ENCODE results near the gene PCDHGA9.
A peak's percentile ranks its signal among the peaks of the same experiment; 100 is the strongest.

Gene PCDHGA9

DNA sequence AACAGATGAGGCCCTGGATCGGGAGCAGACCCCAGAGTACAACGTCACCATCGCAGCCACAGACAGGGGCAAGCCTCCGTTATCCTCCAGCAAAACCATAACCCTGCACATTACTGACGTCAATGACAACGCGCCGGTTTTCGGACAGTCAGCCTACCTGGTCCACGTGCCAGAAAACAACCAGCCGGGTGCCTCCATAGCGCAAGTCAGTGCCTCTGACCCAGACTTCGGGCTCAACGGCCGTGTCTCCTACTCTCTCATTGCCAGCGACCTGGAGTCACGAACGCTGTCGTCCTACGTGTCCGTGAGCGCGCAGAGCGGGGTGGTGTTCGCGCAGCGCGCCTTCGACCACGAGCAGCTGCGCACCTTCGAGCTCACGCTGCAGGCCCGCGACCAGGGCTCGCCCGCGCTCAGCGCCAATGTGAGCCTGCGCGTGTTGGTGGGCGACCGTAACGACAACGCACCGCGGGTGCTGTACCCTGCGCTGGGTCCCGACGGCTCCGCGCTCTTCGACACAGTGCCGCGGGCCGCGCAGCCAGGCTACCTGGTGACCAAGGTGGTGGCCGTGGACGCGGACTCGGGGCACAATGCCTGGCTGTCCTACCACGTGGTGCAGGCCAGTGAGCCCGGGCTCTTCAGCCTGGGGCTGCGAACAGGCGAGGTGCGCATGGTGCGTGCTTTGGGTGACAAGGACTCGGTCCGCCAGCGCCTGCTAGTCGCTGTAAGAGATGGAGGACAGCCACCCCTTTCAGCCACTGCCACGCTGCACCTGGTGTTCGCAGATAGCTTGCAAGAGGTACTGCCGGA is 16.7 kb downstream of the PCDHGA9 start:
- Histone ChIP-seq H4K20me1 (ENCODE audit: control insufficient read depth, insufficient read depth, low read depth, low read length) (no peaks in the 10 kb centered on the region), H3K27me3 (ENCODE audit: control insufficient read depth, low read length) (no peaks in the 10 kb centered on the region), H3F3A (ENCODE audit: control insufficient read depth, insufficient read depth) (no peaks in the 10 kb centered on the region), H3K79me2 (ENCODE audit: control insufficient read depth, low read length) (no peaks in the 10 kb centered on the region), H3K9me2 (replicated peaks; ENCODE audit: control insufficient read depth, low read length) (no peaks in the 10 kb centered on the region), H3K4me1 (ENCODE audit: control insufficient read depth, low read length) (0 out of 2 replicates have a peak, but pooled peaks cover 3% of the 10 kb centered on the region), H3K4me2 (ENCODE audit: low read length) (no peak overlapping the region), H3K9me3 (ENCODE audit: control insufficient read depth, insufficient read depth, low read length) (peaks cover 45% of the 10 kb centered on the region; the same call in 1 of the 2 replicates), H3K27ac (ENCODE audit: low read depth, low read length) (no peak overlapping the region), H3K4me3 (ENCODE audit: low read length) (no peak overlapping the region), H3K36me3 (ENCODE audit: control insufficient read depth, low read length) (peaks cover 5% of the 10 kb centered on the region; the same call in 1 of the 2 replicates)
- TF ChIP-seq, protein P1, sequence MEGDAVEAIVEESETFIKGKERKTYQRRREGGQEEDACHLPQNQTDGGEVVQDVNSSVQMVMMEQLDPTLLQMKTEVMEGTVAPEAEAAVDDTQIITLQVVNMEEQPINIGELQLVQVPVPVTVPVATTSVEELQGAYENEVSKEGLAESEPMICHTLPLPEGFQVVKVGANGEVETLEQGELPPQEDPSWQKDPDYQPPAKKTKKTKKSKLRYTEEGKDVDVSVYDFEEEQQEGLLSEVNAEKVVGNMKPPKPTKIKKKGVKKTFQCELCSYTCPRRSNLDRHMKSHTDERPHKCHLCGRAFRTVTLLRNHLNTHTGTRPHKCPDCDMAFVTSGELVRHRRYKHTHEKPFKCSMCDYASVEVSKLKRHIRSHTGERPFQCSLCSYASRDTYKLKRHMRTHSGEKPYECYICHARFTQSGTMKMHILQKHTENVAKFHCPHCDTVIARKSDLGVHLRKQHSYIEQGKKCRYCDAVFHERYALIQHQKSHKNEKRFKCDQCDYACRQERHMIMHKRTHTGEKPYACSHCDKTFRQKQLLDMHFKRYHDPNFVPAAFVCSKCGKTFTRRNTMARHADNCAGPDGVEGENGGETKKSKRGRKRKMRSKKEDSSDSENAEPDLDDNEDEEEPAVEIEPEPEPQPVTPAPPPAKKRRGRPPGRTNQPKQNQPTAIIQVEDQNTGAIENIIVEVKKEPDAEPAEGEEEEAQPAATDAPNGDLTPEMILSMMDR (IDR thresholded peaks at IDR 0.05; ENCODE audit: low read depth, low read length, poor library complexity, severe bottlenecking), result no peak
- no peak for TF ChIP-seq EZH2phosphoT487 (IDR thresholded peaks at IDR 0.05; ENCODE audit: borderline replicate concordance, low read length)

DNA sequence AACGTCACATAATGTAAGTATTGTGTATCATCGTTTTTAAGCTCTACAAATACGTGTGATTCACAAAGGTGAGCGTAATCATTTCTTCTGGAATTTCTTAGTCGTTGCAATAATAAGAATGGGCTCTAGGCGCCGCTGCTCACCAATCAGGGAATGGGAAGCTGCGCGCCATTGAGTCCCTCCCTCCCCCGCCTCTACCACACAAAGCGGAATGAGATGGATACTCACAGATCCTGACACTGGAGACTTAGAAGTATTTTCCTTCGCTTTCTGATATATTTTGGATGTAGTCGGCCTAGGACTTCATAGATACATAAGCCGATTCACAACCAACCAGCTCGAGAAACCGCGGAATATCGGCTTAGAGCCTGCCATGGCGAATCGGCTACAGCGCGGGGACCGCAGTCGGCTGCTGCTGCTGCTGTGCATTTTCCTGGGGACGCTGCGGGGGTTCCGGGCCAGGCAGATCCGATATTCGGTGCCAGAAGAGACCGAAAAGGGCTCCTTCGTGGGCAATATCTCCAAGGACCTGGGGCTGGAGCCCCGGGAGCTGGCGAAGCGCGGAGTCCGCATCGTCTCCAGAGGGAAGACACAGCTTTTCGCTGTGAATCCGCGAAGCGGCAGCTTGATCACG is 18.4 kb downstream of the PCDHGA9 start, which contains the start of gene PCDHGA11:
TSS of gene PCDHGA11 (plus strand) at position 197 of the 634 bp plus-strand sequence. CDS start at position 374, 177 bp downstream.
- H3K27me3 ChIP-seq (ENCODE audit: control insufficient read depth, low read length), result no peaks in the 10 kb centered on the region
- peaks cover 43% of the 10 kb centered on the region; the same call in 1 of the 2 replicates for H3K9me3 ChIP-seq (ENCODE audit: control insufficient read depth, insufficient read depth, low read length)
- H3K4me2 ChIP-seq (ENCODE audit: low read length), result peak within 1 kb of the TSS; percentile 58
- no peak within 1 kb of the TSS for H3K27ac ChIP-seq (ENCODE audit: low read depth, low read length)
- H3K79me2 ChIP-seq (ENCODE audit: control insufficient read depth, low read length), result no peaks in the 10 kb centered on the region
- H3K36me3 ChIP-seq (ENCODE audit: control insufficient read depth, low read length), result peaks cover 4% of the 10 kb centered on the region; the same call in 1 of the 2 replicates
- TF ChIP-seq, protein P1 (IDR thresholded peaks at IDR 0.05; ENCODE audit: low read depth, low read length, poor library complexity, severe bottlenecking), result peak; percentile 68
- no peak for TF ChIP-seq EZH2phosphoT487 (IDR thresholded peaks at IDR 0.05; ENCODE audit: borderline replicate concordance, low read length)
- 0 out of 2 replicates have a peak, but pooled peaks cover 3% of the 10 kb centered on the region for H3K4me1 ChIP-seq (ENCODE audit: control insufficient read depth, low read length)
- peak within 1 kb of the TSS; percentile 64 for H3K4me3 ChIP-seq (ENCODE audit: low read length)
- H3K9me2 ChIP-seq (replicated peaks; ENCODE audit: control insufficient read depth, low read length), result no peaks in the 10 kb centered on the region
- no peaks in the 10 kb centered on the region; the same call in 1 of the 2 replicates for H3F3A ChIP-seq (ENCODE audit: control insufficient read depth, insufficient read depth)
- H4K20me1 ChIP-seq (ENCODE audit: control insufficient read depth, insufficient read depth, low read depth, low read length), result no peaks in the 10 kb centered on the region

DNA sequence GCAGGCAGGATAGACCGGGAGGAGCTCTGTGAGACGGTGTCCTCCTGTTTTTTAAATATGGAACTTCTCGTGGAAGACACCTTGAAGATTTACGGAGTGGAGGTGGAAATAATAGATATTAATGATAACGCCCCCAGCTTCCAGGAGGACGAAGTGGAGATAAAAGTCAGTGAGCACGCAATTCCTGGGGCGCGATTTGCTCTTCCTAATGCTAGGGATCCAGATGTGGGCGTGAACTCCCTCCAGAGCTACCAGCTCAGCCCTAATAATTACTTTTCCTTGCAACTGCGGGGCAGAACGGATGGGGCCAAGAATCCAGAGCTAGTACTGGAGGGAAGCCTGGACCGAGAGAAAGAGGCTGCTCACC is 18.9 kb downstream of the PCDHGA9 start:
- no peaks in the 10 kb centered on the region for H4K20me1 ChIP-seq (ENCODE audit: control insufficient read depth, insufficient read depth, low read depth, low read length)
- H3K4me1 ChIP-seq (ENCODE audit: control insufficient read depth, low read length), result 0 out of 2 replicates have a peak, but pooled peaks cover 3% of the 10 kb centered on the region
- H3F3A ChIP-seq (ENCODE audit: control insufficient read depth, insufficient read depth), result no peaks in the 10 kb centered on the region; the same call in 1 of the 2 replicates
- no peaks in the 10 kb centered on the region for H3K27me3 ChIP-seq (ENCODE audit: control insufficient read depth, low read length)
- H3K79me2 ChIP-seq (ENCODE audit: control insufficient read depth, low read length), result no peaks in the 10 kb centered on the region
- H3K9me3 ChIP-seq (ENCODE audit: control insufficient read depth, insufficient read depth, low read length), result peaks cover 43% of the 10 kb centered on the region; the same call in 1 of the 2 replicates
- no peak overlapping the region for H3K27ac ChIP-seq (ENCODE audit: low read depth, low read length)
- TF ChIP-seq EZH2phosphoT487 (IDR thresholded peaks at IDR 0.05; ENCODE audit: borderline replicate concordance, low read length), result no peak
- TF ChIP-seq, protein P1 (IDR thresholded peaks at IDR 0.05; ENCODE audit: low read depth, low read length, poor library complexity, severe bottlenecking), result no peak
- peak overlapping the region; percentile 58 for H3K4me2 ChIP-seq (ENCODE audit: low read length)
- peaks cover 4% of the 10 kb centered on the region; the same call in 1 of the 2 replicates for H3K36me3 ChIP-seq (ENCODE audit: control insufficient read depth, low read length)
- peak overlapping the region; percentile 64 for H3K4me3 ChIP-seq (ENCODE audit: low read length)
- no peaks in the 10 kb centered on the region for H3K9me2 ChIP-seq (replicated peaks; ENCODE audit: control insufficient read depth, low read length)
